T-helper 2 cell treated with Interferon-gamma antibody and Interleukin-4, amounts not matched to agents 5 μg/mL and 100 μg/mL, for 36 hours (primary cell): ENCODE measurements around the gene PHYHD1.

Experiments
- DNase-seq: peaks from one replicate; pipeline ENCODE4 v3.0.0; 2021; ENCODE audit warnings: low spot score
- H3K27ac Mint-ChIP-seq: one replicate; pipeline ENCODE4 v1.8.0; 2021; ENCODE audit warnings: mild to moderate bottlenecking, mixed read lengths
- H3K27me3 Mint-ChIP-seq: one replicate; pipeline ENCODE4 v1.8.0; 2021; ENCODE audit warnings: low read depth, mixed read lengths
- H3K36me3 Mint-ChIP-seq: one replicate; pipeline ENCODE4 v1.8.0; 2021; ENCODE audit warnings: low read depth, mixed read lengths
- H3K4me1 Mint-ChIP-seq: one replicate; pipeline ENCODE4 v1.8.0; 2021; ENCODE audit warnings: low read depth, mixed read lengths
- H3K4me3 Mint-ChIP-seq: one replicate; pipeline ENCODE4 v1.8.0; 2022; ENCODE audit warnings: mild to moderate bottlenecking, moderate library complexity, mixed read lengths
- H3K9me3 Mint-ChIP-seq: one replicate; pipeline ENCODE4 v1.8.0; 2021; ENCODE audit warnings: mixed read lengths

The PHYHD1 gene

DNA sequence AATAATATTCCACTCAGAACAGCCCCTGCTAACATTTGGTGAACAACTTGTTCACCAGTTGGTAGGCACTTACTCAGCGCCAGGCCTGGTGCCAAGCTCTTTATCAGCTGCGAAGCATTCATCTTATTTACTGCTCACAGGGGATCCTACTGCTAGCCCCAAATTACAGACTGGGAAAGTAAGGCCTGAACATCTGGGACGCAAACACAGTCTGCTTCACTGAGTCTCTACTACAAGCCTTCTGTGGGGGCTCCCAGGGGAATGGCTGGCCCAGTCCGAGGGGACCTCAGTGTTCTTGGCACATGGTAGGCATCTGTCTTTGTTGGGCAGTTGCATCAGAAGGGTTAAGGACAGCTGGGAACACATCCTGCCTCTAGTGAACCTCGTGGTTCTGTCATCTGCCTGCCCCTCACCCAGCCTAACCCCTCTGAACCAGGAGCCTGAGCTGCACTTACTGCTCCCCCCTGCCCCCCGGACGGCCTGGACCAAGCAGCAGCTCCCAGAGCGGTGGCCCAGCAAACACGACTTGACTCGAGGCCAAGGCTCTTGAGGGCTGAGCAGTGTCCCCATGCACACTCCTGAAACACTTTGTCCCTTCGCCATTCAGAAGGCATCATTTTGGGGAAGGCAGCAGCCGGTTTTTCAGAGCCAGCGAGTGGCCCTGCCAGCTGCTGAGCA lies at the start of gene PHYHD1:
TSS of gene PHYHD1 (plus strand) at position 602 of the 678 bp plus-strand sequence. CDS start 1,342 bp downstream, outside the sequence.
- peaks cover 25% of the 10 kb centered on the region for H3K36me3 Mint-ChIP-seq
- H3K27ac Mint-ChIP-seq: peak within 1 kb of the TSS; percentile 45
- H3K4me3 Mint-ChIP-seq: no peak within 1 kb of the TSS
- H3K27me3 Mint-ChIP-seq: no peaks in the 10 kb centered on the region
- no peak for DNase-seq
- no peaks in the 10 kb centered on the region for H3K9me3 Mint-ChIP-seq
- no peaks in the 10 kb centered on the region for H3K4me1 Mint-ChIP-seq

DNA sequence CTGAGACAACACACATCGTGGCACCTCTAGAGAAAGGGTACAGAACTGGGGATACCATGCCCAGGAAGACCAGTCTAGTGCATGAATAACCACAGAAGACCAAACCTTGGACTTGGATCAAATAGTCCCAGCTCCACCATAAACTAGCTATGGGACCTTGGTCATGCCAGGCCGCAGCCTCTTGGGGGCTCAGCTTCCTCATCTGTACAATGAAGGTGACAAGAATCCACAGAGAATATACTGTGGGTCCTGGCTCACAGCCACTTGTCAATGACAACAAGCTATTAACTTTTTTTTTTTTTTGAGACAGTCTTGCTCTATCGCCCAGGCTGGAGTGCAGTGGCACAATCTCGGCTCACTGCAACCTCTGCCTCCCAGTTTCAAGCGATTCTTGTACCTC lies 42.9 kb upstream of the PHYHD1 start:
- no peaks in the 10 kb centered on the region for H3K9me3 Mint-ChIP-seq
- H3K36me3 Mint-ChIP-seq: peaks cover 12% of the 10 kb centered on the region
- H3K27ac Mint-ChIP-seq: no peak overlapping the region
- H3K4me3 Mint-ChIP-seq: no peak overlapping the region
- no peak for DNase-seq
- no peaks in the 10 kb centered on the region for H3K27me3 Mint-ChIP-seq
- H3K4me1 Mint-ChIP-seq: peaks cover 12% of the 10 kb centered on the region

DNA sequence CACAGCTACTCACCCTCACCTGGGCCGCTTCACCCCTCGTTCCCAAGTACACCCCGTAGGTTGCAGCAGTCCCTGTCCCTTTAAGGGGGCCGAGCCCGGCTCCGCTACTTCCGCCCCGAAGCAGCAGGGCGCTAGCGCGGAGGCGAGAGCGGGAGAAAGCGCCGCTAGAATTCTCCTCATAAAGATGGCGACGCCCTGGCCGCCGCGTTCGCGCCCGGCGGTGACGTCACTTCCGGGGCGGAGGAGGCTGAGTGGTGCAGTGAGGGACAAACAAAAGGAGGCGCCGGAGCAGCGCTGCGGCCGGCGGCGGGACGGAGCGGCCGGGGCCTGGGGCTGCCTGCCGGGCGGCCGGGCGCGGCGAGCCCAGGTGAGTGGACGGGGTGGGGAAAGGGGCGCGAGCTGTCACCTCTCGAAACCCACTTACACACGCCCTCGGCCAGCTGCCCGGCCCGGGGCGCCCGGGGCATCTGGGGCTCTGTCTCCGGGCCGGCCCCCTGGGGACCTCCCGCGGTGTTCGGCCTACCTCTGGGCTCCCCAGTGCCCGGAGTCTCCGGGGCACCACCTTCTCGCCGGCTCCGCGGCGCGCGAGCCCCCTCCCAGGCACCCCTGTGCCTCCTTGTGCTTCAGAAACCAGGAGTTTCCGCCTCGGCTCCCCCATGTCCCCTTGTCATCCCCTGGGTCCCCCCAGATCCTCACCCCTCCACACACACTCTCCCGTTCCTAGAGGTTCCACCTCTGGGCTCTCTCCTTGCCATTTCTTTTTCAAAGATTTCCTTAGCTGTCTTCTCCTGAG lies 38.7 kb upstream of the PHYHD1 start, which contains the start of the genes KYAT1 and LRRC8A:
TSS of gene KYAT1 (minus strand) at position 67 of the 793 bp plus-strand sequence. CDS start 36,545 bp downstream, outside the sequence.
TSS of gene LRRC8A (plus strand) at position 250 of the 793 bp plus-strand sequence. CDS start 25,032 bp downstream, outside the sequence.
- no peaks in the 10 kb centered on the region for H3K27me3 Mint-ChIP-seq
- peaks cover 38% of the 10 kb centered on the region for H3K4me1 Mint-ChIP-seq
- H3K9me3 Mint-ChIP-seq: no peaks in the 10 kb centered on the region
- peak; percentile 99 for DNase-seq
- H3K36me3 Mint-ChIP-seq: peaks cover 39% of the 10 kb centered on the region
- H3K4me3 Mint-ChIP-seq: peak within 1 kb of the TSS; percentile 95
- H3K27ac Mint-ChIP-seq: peak within 1 kb of the TSS; percentile 96

DNA sequence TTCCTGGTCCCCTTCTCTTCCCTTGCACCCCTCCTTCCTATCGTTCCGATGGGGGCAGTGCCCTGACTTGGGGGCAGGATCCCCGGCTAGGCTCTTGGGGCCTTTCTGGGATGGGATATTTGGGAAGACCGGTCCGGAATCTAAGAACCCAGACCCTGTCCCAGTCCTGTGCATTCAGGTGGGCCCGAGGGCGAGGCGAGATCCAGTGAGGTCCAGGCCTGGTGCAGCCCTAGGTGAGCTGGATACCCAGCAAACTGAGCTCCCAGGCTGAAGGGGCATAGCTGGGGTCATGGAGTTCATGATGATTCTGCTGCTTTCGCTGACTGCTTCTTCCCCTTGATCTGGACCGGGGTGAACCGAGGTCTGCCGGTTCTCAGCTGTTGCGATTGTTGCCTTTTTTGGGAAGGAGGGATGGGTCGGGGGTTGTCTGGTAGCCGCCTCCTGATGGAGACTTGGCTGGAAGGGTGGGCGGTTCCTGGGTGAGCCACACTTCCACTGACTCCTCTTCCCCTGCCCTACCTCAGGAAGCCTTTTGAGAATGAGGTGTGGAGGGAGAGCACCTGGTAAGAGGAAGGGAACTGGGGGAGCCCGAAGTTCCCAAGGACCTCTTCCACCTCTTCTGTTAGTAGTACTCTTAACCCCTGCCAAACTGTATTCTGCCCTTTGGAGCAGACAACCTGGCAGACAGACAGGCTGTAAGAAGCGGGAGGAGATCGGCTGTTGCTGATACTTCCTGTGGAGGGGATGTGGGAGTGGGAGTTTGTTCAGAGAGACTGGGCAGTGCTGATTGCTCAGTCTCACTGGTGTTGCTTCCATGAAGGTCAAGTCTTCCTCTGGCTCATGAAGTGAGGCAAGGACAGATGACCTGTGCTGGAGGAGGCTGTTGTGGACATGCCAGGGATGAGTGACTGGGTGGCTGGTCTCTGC lies 37.8 kb upstream of the PHYHD1 start:
- no peak for DNase-seq
- no peaks in the 10 kb centered on the region for H3K9me3 Mint-ChIP-seq
- H3K4me1 Mint-ChIP-seq: peaks cover 38% of the 10 kb centered on the region
- H3K27me3 Mint-ChIP-seq: no peaks in the 10 kb centered on the region
- peak overlapping the region; percentile 92 for H3K27ac Mint-ChIP-seq
- peaks cover 41% of the 10 kb centered on the region for H3K36me3 Mint-ChIP-seq
- H3K4me3 Mint-ChIP-seq: peak overlapping the region; percentile 94

DNA sequence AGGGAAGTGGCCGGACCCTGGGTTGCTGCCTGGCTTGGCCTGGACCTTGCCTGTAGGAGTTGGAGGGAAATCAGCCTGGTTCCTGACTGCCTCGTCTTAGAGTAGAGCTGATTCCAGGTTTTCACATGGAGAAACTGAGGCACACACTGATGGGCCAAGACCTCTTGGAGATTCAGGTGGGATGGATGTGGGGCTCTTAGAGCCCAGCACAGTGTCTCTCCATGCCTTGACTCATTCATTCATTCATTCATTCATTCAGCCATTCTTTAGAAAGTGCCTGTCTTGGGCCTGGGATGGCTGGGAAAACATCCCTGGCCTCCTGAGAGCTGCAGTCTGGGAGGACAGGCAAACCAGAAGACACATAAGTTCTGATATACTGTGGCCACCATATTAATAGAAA lies 36.6 kb upstream of the PHYHD1 start:
- Mint-ChIP-seq H3K36me3 (peaks cover 51% of the 10 kb centered on the region), H3K27me3 (no peaks in the 10 kb centered on the region), H3K27ac (peak overlapping the region; percentile 31), H3K9me3 (no peaks in the 10 kb centered on the region), H3K4me3 (peak overlapping the region; percentile 94), H3K4me1 (peaks cover 40% of the 10 kb centered on the region)
- DNase-seq: no peak

DNA sequence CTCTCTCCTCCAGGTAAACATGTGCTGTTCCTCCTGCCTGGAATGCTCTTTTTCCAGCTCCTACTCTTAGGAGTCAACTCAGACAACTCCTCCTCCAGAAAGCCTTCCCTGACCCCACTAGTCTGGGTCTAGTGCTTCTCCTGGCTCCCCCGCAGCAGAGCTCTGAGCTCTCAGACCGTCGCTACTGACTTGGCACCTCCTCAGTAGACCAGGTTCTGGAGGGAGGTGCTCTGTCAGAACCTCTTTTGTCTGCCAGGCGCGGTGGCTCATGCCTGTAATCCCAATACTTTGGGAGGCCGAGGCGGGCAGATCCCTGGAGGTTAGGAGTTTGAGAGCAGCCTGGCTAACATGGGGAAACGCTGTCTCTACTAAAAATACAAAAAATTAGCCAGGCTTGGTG lies 35.4 kb upstream of the PHYHD1 start:
- peaks cover 51% of the 10 kb centered on the region for H3K36me3 Mint-ChIP-seq
- no peak for DNase-seq
- no peaks in the 10 kb centered on the region for H3K27me3 Mint-ChIP-seq
- H3K4me1 Mint-ChIP-seq: peaks cover 33% of the 10 kb centered on the region
- H3K4me3 Mint-ChIP-seq: peak overlapping the region; percentile 94
- no peaks in the 10 kb centered on the region for H3K9me3 Mint-ChIP-seq
- peak overlapping the region; percentile 18 for H3K27ac Mint-ChIP-seq

DNA sequence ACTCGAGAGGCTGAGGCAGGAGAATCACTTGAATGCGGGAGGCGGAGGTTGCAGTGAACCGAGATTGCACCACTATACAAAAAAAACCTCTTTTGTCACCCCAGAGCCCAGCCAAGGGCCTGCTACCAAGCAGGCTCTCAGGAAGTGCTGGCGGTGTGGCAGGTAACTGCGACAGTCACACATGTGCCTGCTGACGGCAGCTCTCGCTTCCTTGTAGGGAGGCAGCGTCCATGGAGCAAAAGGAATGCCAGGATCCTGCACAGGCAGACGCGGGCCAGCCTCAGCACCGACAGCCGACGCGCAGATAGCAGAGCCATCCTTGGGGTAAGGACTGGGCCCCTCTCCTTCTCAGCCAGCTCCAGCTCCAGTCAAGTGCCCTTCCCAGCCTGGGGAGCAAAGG lies 35.0 kb upstream of the PHYHD1 start:
- Mint-ChIP-seq H3K4me3 (peak overlapping the region; percentile 94), H3K27me3 (no peaks in the 10 kb centered on the region), H3K27ac (no peak overlapping the region), H3K9me3 (no peaks in the 10 kb centered on the region), H3K4me1 (peaks cover 31% of the 10 kb centered on the region), H3K36me3 (peaks cover 54% of the 10 kb centered on the region)
- DNase-seq: no peak

DNA sequence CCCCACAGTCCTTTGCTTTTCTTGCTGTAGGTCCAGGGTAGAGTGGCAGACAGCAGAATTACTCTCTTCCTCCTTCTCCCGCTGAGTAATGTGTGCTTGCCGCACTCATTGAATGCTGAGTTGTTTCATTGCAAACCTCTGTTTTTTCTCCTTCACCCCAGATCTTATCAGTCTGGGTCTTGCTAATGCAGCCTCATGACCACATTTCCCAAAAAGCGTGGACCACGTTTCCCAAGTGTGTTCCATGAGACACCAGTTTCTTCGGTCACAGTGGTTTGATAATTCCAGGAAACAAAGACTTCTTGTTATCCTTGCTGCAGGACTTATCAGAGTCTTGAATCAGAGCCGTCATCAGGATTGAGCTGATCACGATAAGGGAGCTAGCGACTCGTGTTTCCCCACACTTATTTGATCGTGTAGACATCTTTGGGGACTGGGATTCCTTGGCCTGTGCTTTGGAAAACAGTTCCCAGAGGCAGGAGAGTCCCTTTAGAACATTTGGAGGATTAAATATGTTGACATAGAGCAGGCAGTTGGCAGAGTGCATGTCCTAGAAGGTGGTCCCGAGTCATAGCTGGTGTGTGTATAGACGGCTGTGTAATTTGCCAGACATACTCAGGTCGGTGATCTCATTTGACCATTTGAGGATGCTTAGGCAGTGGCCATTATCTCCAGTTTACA lies 34.4 kb upstream of the PHYHD1 start:
- Mint-ChIP-seq H3K4me3 (no peak overlapping the region), H3K4me1 (peaks cover 29% of the 10 kb centered on the region), H3K9me3 (no peaks in the 10 kb centered on the region), H3K36me3 (peaks cover 53% of the 10 kb centered on the region), H3K27me3 (no peaks in the 10 kb centered on the region), H3K27ac (peak overlapping the region; percentile 3)
- no peak for DNase-seq

DNA sequence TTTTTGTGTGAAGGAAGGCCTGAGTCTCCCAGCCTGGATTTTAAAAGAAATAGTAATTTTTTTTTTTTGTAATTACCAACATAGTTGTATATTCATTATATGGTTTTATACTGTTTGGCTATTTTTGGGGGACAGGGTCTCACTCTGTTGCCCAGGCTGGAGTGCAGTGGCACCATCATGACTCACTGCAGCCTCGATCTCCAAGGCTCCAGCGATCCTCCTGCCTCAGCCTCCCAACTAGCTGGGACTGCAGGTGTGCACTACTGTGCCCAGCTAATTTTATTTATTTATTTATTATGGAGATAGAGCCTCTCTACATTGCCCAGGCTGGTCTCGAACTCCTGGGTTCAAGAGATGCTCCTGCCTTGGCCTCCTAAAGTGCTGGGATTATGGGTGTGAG lies 33.7 kb upstream of the PHYHD1 start:
- peaks cover 31% of the 10 kb centered on the region for H3K4me1 Mint-ChIP-seq
- no peaks in the 10 kb centered on the region for H3K27me3 Mint-ChIP-seq
- H3K4me3 Mint-ChIP-seq: no peak overlapping the region
- H3K36me3 Mint-ChIP-seq: peaks cover 54% of the 10 kb centered on the region
- no peaks in the 10 kb centered on the region for H3K9me3 Mint-ChIP-seq
- H3K27ac Mint-ChIP-seq: no peak overlapping the region
- no peak for DNase-seq

DNA sequence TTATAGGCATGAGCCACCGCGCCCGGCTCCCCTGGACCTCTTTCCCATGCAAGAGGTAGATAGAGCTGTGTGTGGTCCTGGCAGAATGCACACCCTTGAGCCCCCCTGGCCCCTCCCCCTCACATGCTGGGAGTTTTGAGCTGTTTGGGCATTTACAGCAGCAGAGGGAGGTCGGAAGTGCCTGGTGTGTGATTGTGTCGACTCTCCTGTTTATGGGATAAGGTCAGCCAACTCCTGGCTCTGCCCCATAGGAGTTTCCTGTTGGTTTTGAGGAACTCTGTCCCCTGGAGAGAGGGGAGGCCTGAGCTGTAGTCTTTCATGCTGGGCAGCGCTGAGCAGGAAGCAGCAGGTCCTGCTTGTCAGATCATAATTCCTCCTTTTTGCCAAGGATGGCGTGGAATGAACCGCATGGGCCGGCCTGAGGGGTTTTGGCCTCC lies 32.9 kb upstream of the PHYHD1 start:
- Mint-ChIP-seq H3K36me3 (peaks cover 50% of the 10 kb centered on the region), H3K27ac (no peak overlapping the region), H3K27me3 (no peaks in the 10 kb centered on the region), H3K9me3 (no peaks in the 10 kb centered on the region), H3K4me3 (no peak overlapping the region), H3K4me1 (peaks cover 29% of the 10 kb centered on the region)
- DNase-seq: no peak

DNA sequence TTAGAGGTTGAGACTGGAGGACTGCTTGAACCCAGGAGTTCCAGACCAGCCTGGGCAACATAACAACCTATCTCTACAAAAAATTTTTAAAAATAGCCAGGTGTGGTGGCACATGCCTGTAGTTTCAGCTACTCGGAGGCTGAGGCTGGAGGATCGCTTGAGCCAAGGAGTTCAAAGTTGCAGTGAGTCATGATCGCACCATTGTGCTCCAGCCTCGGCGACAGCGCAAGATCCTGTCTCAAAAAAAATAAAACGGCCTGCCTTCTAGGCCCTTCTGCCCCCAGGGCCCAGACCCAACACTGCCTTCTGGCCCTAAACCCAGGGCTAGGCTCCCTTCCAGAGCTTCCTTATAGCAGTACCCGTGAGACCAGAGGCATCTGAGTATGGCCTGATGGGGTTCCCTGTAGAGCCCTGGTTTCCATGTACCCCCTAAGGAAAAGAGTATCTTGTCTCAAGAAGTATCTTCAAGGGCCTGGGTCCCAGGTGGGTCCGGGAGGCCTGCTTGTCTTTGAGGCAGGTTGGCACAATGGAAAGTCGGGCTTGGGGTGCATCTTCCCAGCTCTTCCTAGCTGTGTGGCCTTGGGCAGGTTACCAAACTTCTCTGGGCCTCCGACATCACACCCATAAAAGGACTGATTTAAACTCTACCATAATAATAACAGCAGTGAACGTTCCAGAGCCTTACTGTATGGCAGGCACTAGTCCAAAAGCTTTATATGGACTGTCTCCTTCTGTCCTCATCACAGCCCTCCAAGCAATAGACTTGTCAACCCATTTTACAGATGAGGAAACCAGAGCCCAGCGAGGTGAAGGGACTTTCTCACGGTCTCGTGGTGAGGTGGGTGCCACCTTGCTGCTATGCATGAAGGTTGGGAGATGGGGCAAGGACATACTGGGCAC lies 29.2 kb upstream of the PHYHD1 start:
- Mint-ChIP-seq H3K27me3 (no peaks in the 10 kb centered on the region), H3K4me1 (peaks cover 19% of the 10 kb centered on the region), H3K27ac (peak overlapping the region; percentile 72), H3K36me3 (peaks cover 54% of the 10 kb centered on the region), H3K9me3 (no peaks in the 10 kb centered on the region), H3K4me3 (no peak overlapping the region)
- DNase-seq: no peak

DNA sequence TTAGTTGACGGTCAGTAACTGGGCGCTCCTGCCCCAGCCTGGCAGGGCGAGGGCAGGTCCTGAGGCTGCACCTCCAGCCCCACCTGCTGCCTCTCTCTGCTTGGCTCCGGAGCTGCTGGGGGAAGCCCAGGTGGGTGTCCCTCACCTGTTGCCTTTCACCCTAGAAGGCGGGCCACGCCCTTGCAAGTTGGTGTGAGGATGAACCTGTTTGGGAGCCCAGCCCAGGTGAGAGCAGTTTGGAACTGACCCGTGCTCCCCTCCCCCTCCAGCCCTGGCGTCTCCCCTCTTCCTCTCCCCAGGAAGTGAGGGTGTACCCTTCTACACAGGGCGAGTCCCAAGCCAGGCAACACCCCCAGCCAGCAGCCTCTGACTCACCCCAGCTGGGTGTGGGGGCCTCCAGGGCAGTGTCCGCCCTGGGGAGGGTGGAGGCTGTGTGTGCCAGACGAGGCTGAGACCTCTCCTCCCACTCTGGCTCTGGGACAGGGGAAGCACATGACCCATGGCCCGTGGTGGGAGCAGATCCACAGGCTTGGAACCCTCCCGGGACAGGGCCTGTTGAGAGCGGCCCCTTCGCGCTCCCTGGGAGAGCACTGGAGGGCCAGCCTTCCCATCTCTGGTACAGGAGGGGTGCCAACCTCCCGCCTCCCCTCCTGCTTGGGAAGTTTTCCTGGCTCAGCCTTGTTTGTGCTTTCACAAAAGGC lies 28.4 kb upstream of the PHYHD1 start:
- Mint-ChIP-seq H3K4me1 (peaks cover 22% of the 10 kb centered on the region), H3K9me3 (no peaks in the 10 kb centered on the region), H3K27ac (no peak overlapping the region), H3K36me3 (peaks cover 57% of the 10 kb centered on the region), H3K27me3 (no peaks in the 10 kb centered on the region), H3K4me3 (no peak overlapping the region)
- DNase-seq: no peak
